GM12878 (cell line): ENCODE data around the gene SLC28A1. TPM values are rescaled to one million over a fixed set of nuclear protein-coding genes. Genes with fewer than 3 reads are reported as not detected.

Source experiments
- ATAC-seq: fragments of 200-7000 bp; cut with Tn5 transposase; 3 replicates; pipeline ENCODE4 v1.9.1; 2020; ENCODE audit warnings: mild to moderate bottlenecking, moderate library complexity
- BruUV-seq: library from RNA; stranded (reverse); fragments of 400-500 nt; replicated peaks from 2 replicates; lab custom pipeline; 2021; lab: Mats Ljungman, UMichigan
- CTCF ChIA-PET: fragments of 300-600 bp; sonication (Branson Sonifier 250); formaldehyde crosslinking; extraction: SDS; loops from one replicate; lab custom pipeline; 2021; ENCODE audit warnings: inconsistent platforms; lab: Yijun Ruan, JAX
- POLR2A ChIA-PET: fragments of 350-600 bp; formaldehyde crosslinking; extraction: SDS; loops from one replicate; lab custom pipeline; 2021; ENCODE audit warnings: inconsistent platforms; lab: Charles Lee
- RAD21 ChIA-PET: fragments of 300-600 bp; sonication (Branson Sonifier 250); formaldehyde crosslinking; loops from one replicate; lab custom pipeline; 2023; ENCODE audit warnings: antibody characterized with exemption; ENCODE audit not compliant: unreplicated experiment; lab: Charles Lee
- SMC1A ChIA-PET: fragments of 300-600 bp; sonication (Branson Sonifier 250); formaldehyde crosslinking; loops from one replicate; lab custom pipeline; 2023; ENCODE audit not compliant: unreplicated experiment, uncharacterized antibody; lab: Charles Lee
- DNase-seq: peaks from one replicate; pipeline ENCODE4 v3.0.0-alpha.2; 2011; ENCODE audit warnings: low read depth, low spot score
- FAIRE-seq: peaks from 3 replicates; lab custom pipeline; 2011; peaks lifted over from hg19 to GRCh38; lab: Jason Lieb, UNC
- H2AFZ ChIP-seq: 2 replicates; pipeline ENCODE4 v1.6.0; 2011; ENCODE audit warnings: low read depth, low read length, control low read depth; ENCODE audit not compliant: control insufficient read depth
- H3K27ac ChIP-seq: 2 replicates; pipeline ENCODE4 v1.5.1; 2011; ENCODE audit warnings: control low read depth; ENCODE audit not compliant: control insufficient read depth, insufficient read depth
- H3K27me3 ChIP-seq, 2 experiments: replicated peaks in 1 of 2; 2 replicates each; pipeline versions ENCODE4 v1.6.0 to v1.6.1; 2011; ENCODE audit warnings: low read length in 1 of 2; ENCODE audit not compliant: control insufficient read depth in 2 of 2, insufficient read depth in 2 of 2
- H3K36me3 ChIP-seq, 2 experiments: 2 replicates each; pipeline ENCODE4 v1.5.1; 2011; ENCODE audit warnings: low read length in 1 of 2; ENCODE audit not compliant: control insufficient read depth in 2 of 2, insufficient read depth in 2 of 2
- H3K4me1 ChIP-seq: 2 replicates; pipeline ENCODE4 v1.6.1; 2011; ENCODE audit warnings: mild to moderate bottlenecking, low read length, moderate library complexity, mixed read lengths; ENCODE audit not compliant: control insufficient read depth, insufficient read depth
- H3K4me2 ChIP-seq: 2 replicates; pipeline ENCODE4 v1.6.0; 2011; ENCODE audit warnings: control low read depth; ENCODE audit not compliant: control insufficient read depth, insufficient read depth
- H3K4me3 ChIP-seq: fragments of 200-600 bp; sonication (generic); 2 replicates; pipeline ENCODE4 v1.5.1; 2016
- H3K79me2 ChIP-seq: 2 replicates; pipeline ENCODE4 v1.6.0; 2011; ENCODE audit warnings: low read length; ENCODE audit not compliant: control insufficient read depth, insufficient read depth
- H3K9ac ChIP-seq: 2 replicates; pipeline ENCODE4 v1.8.0; 2011; ENCODE audit warnings: low read length, control low read depth, mixed read lengths; ENCODE audit not compliant: control insufficient read depth, insufficient read depth
- H3K9me3 ChIP-seq: replicated peaks from 3 replicates; pipeline ENCODE4 v1.5.1; 2011; ENCODE audit warnings: mild to moderate bottlenecking, low read length; ENCODE audit not compliant: control insufficient read depth, insufficient read depth
- H4K20me1 ChIP-seq: 2 replicates; pipeline ENCODE4 v1.6.0; 2011; ENCODE audit not compliant: control insufficient read depth, insufficient read depth
- KDM1A ChIP-seq: fragments of 200-600 bp; sonication (generic); IDR thresholded peaks from 2 replicates; pipeline ENCODE4 v1.6.1; 2016; ENCODE audit warnings: borderline replicate concordance
- MAX ChIP-seq: IDR thresholded peaks from 2 replicates; pipeline ENCODE4 v1.6.1; 2012; ENCODE audit warnings: low read depth, low read length, improper control_type of control experiment
- PAX5 ChIP-seq: IDR thresholded peaks from 2 replicates; pipeline ENCODE4 v1.6.1; 2011; ENCODE audit warnings: low read depth, low read length, borderline replicate concordance
- PBX3 ChIP-seq: IDR thresholded peaks from 2 replicates; pipeline ENCODE4 v1.6.1; 2011; ENCODE audit warnings: mild to moderate bottlenecking, low read depth, low read length, moderate library complexity; ENCODE audit not compliant: insufficient replicate concordance
- TCF12 ChIP-seq: IDR thresholded peaks from 2 replicates; pipeline ENCODE4 v1.6.1; 2011; ENCODE audit warnings: low read depth, mild to moderate bottlenecking, low read length
- WGBS: methylation state at CpG from one replicate; pipeline ENCODE4 v1.1.6; 2016; ENCODE audit warnings: low lambda C conversion rate; ENCODE audit not compliant: insufficient replicate concordance, insufficient coverage; ENCODE audit errors: missing lambda C conversion rate; 5-methylcytosine and 5-hydroxymethylcytosine counted together
- in situ Hi-C: fragments of 300-500 bp; cut with MboI; formaldehyde crosslinking; loops from 9 replicates; pipeline ENCODE4 v1.14.3; 2018; ENCODE audit warnings: mixed read lengths
- intact Hi-C: fragments of 100-400 bp; cut with micrococcal nuclease; formaldehyde crosslinking; loops from one replicate; pipeline ENCODE4 v1.14.2; 2022; ENCODE audit not compliant: unreplicated experiment
- polyA plus RNA-seq, 11 experiments: library from polyadenylated mRNA; depleted of rRNA in 4 of 11; unstranded in 6 of 11; stranded (reverse) in 5 of 11; fragments of >200 nt; fragmentation: Nextera tagmentation in 4 of 11; fragmentation: Illumina TruSeq in 1 of 11; extraction: Ambion mirVana in 4 of 11; extraction: Trizol in 1 of 11; gene quantifications; 1 replicate in 1 of 11; 2 replicates in 10 of 11; pipeline versions ENCODE4 v1.2.1 to v1.2.3, GENCODE V29; 2011 to 2016; ENCODE audit warnings: inconsistent platforms in 2 of 11, missing spikeins in 2 of 11, low read depth in 1 of 11
- total RNA-seq, 4 experiments: library from RNA; depleted of rRNA in 3 of 4; stranded (reverse); fragments of >200 nt in 3 of 4; fragmentation: Illumina TruSeq in 1 of 4; extraction: Trizol in 1 of 4; gene quantifications; 2 replicates each; pipeline versions ENCODE4 v1.2.1 to v1.2.3, GENCODE V29; 2013 to 2021

The SLC28A1 gene
- total and polyA plus RNA-seq, 10 of the 15 experiments (the other 5 are each of a cell fraction or from before 2014, with no cell fraction given): not detected

GRCh38 chr15:84969257-84969656 is 84.8 kb downstream of the SLC28A1 start (continued):
- TF ChIP-seq PAX5: no peak

- RAD21 ChIA-PET: no interaction called here
- no peak overlapping the region for H2AFZ ChIP-seq
- POLR2A ChIA-PET: no interaction called here
- H3K4me1 ChIP-seq: no peaks in the 10 kb centered on the region
- FAIRE-seq: no peak
- no peak overlapping the region for H3K4me3 ChIP-seq
- ATAC-seq: no peak
- TF ChIP-seq PAX5: no peak
- no peak for TF ChIP-seq MAX
- TF ChIP-seq KDM1A: no peak
- no peak for TF ChIP-seq TCF12
- no peak for TF ChIP-seq PBX3
- TF ChIP-seq, all 136 proteins: peak for 0
- no peaks in the 10 kb centered on the region for H4K20me1 ChIP-seq
- in situ Hi-C loops (no loop called here), intact Hi-C loops (no loop called here)
- H3K79me2 ChIP-seq: no peaks in the 10 kb centered on the region
- no peaks in the 10 kb centered on the region for H3K36me3 ChIP-seq
- peaks cover 1% of the 10 kb centered on the region; the same call in 2 of the 3 replicates for H3K9me3 ChIP-seq
- DNase-seq: no peak
- WGBS: 37% methylated on average over 3 of the region's 3 CpGs
- ChIA-PET CTCF (interaction anchor here (1.1 kb wide), 1 partner anchor 18 kb away, joined by 4 read pairs; no protein-coding TSS in a partner anchor), SMC1A (interaction anchor here (2.7 kb wide), 1 partner anchor 74 kb away, joined by 9 read pairs; no protein-coding TSS in a partner anchor)
- H3K9ac ChIP-seq: no peak overlapping the region
- no peak overlapping the region for H3K4me2 ChIP-seq
- no peaks in the 10 kb centered on the region for H3K27me3 ChIP-seq
- H3K27ac ChIP-seq: no peak overlapping the region
- no TSS peak for BruUV-seq
These were observed 86.4 kb downstream of the SLC28A1 start for GRCh38 chr15:84970843-84971242.
